Measurements from ENCODE around the gene IFNE.
"Not testable (repeated sequence)": the region's sequence is repeated elsewhere in the genome, so short reads cannot be mapped to it uniquely, and the experiment has no call there.

IFNE gene

DNA sequence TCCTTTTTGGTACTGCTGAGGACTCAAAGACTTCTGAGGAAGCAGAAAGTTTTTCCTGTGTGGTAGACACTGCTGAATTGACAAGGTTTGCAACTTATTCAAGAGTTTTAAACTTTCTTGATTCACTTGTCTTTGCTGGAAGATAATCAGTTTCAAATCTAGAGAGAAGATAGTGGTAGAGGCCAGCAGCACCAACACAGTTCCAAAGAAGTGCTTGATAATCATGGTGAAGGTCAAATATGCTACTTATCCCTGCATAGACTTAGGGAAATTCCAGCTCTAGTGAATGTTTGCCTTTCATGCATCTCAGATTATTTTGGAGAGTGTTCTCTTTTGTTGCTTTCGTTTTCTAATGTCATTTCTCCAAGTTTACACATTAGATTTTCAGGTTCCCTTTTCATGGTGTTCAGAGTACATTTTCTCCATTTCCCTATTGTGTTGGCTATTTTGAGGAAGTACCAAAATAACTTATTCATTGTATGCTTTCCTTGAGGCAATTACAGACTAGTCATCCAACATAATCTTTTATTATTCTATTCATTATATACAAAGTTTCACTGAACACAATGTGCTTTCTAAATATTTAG, 550 bp downstream of the IFNE start:
- no peak for DNase-seq

DNA sequence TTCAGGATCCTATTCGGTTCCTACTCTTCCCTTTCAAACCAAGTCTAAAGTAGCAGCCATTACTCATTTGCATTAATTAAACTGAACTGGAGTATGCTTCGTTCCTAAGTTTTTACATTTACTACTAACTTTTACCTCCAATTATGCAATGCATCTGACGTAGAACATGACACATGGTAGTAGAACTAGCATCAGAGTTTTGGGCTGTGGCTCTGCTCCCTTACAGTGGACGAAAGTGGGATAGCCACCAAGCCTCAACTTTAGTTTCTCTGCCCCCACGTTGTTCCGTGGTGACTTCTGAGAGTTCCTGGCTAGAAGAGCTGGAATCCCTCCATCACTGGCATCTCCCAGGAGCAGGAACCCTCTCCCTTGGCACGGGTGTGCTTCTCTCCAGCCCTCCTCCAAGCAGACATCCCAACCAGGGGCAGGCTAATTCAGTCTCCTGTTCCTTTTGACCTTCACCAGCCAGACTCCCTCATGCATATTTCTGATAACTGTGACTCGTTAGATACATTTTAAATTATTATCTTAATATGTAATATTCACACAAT, 2.9 kb downstream of the IFNE start:
- DNase-seq: no peak

DNA sequence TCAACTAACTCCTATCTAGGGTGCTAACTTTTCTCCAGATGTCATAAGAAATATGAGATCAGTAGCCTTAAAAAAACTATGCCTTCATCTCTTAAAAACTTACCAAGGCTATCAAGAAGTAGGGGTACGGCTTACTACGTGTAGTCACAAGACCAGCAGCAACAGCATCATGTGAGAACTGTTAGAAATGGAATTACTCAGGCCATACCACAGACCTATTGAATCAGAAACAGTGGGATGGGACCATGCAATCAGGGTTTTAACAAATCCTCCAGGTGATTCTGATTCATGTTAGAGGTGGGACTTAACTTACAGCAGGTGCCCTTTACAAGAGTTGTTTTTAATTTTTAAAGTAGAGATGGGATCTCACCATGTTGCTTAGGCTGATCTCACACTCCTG, 4.6 kb downstream of the IFNE start:
- no peak for DNase-seq

DNA sequence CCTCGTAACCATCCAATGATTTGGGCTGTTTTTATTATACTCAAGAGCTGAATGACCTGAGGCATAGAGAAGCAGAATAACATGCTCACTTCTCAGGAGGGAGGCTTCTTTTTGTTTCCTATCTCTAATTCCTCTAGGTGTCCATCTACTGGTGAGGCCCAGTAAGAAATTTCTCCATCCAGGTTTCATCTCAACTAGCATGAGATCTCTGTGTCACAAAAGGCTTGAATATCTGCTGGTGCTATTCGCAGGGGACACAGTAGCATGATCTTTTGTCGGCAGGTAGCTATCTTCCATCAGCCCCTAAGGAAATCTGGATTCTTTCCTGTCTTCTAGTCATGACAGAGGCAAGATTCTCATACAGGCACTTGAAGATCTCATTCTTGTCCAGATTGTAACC, 8.9 kb downstream of the IFNE start:
- DNase-seq: no peak

DNA sequence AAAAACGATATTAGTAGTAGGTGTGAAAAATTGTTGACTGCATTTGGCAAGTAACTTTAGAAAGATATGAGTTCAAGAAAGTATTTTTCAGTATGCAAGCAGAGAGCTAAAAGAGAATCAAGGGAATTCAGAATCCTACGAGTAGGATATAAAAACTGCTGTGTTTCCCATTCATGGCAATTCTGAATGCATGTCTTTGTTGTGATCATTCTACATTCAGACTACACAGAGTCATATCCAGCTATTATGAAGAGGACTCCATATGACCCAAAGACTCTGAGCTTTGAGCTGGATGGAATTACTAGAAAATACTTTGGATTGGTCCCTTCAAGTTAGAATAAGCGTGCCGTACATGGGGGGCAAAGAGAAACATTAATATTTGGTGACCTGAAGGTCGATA, 12.0 kb downstream of the IFNE start:
- no peak for DNase-seq

DNA sequence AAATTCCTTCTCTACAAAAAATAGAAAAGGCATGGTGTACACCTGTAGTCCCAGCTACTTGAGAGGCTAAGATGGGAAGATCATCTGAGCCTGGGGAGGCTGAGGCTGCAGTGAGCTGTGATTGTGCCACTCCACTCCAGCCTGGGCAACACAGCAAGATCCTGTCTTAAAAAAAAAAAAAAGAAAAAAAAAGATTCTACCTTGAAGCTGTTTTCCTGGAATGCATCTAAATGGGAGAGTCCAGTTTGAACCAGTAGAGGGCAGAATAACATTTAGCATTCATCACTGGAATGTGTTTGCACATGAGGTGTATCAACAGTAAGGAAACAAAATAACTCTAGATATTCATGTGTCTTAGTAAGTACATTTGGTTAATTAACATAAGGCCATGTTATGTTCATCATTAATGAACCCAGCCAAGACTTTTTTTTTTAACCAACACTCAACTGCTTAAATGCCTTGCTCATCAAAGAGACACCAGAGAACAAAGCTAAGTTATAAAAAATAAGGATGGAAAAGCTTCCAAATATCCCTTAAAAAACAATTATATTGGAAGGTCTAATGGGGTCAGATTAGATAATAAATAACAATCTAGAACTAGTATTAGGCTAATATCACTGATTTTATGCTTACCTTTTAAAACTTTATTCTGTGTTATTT, 16.1 kb downstream of the IFNE start:
- peak; percentile 69 for DNase-seq

DNA sequence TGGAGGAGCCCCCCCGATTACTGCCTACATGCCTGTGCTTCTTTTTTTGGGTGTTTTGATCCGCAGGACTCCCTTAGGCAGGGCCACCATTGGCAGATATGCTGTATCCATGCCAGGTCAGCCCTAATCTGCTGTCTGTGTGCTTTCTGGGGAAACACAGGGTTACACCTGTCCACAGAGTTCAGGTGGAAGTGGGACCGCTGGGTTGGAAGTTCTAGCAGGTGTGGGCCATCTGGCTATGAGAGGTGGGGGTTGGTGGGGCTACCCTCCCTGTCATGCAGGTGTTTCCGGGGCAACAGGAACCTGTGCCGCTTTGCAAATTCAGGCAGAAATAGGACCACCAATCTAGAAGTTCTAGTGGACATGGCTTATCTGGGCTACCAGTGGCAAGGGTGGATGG, 17.0 kb downstream of the IFNE start:
- no peak for DNase-seq

DNA sequence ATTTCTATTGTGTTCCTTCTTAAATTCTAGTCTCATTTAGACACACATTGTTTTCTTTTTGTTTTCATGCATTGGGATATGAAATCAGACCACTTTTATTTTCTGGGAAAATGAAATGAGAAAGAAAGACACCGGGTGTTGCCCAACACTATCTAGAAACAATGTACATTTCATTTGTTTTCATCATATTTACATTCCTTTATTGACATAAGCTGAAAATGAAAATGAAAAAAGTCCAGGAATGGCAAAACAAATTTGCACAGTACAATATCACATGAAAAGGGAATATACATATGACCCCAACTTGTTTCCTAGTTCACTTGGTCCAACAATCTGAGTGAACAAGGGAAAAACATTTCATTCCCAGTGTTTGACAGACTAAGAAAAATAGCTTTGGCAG, 20.7 kb downstream of the IFNE start:
- DNase-seq: no peak

DNA sequence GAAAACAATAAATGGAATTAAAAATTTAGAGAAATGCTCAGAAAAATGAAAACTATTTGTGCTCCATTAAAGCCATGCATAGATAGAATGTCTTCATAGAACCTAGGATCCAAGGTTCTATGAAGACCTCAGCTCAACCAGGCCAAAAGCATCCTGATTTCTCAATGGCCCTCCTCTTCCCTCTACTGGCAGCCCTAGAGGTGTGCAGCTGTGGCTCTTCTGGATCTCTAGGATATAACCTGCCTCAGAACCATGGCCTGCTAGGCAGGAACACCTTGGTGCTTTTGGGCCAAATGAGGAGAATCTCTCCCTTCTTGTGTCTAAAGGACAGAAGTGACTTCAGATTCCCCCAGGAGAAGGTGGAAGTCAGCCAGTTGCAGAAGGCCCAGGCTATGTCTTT, 26.8 kb downstream of the IFNE start:
- DNase-seq: peak; percentile 36

DNA sequence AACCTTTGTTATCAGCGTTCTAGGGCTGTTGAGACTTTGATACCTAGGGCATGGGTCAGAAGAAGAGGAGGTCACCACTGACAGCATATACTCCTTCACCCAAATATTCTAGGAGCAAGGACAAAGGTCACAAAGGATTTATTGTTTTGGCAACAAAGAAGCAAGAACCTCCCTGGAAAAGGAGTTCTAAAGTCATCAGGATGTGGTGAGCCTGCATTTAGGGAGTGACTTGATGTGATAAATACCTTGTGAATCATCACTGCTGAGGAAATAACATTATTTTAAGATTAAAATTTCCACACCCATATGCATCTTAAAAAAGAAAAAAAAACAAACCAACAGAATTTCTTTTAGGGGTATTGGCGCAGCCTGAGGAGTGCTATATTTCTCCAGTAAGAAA, 28.0 kb downstream of the IFNE start:
- peak; percentile 53 for DNase-seq

DNA sequence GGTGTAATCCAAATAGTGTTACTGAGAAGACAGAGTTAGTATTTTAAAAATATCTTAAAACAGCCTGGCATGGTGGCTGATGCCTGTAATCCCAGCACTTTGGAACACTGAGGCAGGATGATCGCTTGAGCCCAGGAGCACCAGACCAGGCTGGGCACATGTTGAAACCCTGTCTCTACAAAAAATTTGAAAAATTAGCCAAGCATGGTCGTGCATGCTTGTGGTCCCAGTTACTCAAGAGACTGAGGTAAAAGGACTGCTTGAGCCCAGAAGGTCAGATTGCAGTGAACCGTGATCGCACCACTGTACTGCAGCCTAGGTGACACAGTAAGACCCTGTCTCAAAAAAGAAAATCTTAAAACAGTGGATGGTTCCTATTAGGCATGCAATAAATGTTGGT, 29.4 kb downstream of the IFNE start:
- no peak for DNase-seq

DNA sequence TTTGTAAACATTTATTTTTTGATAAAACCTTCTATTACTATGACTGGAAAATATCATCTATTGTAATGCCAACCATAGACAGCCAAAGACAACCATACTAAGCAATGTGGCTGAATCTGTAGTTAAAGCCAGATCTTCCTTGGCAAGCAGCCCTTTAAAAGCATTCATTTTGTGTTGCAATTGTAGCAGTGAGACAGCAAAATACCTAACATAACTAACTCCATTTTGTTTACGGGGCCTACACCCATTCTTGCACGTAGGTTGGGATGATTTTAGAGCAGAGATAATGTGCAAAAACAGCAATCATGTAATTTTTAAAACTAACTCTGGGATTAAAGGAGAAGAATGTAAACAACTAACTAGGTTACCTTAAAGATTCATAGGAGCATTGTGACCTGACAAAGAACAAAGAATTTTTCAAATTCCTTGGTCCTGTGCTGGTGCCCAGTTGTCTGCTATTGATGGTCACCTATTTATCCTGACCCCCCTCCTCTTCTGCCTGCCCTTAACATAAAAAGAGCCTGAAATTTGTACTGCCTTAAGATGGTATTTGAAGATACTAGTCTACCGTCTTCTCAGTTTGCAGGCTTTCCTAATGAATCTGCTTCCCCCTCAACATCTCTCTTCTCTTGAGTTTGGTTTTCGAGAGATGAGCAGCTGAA, 31.2 kb downstream of the IFNE start:
- DNase-seq: peak; percentile 47

DNA sequence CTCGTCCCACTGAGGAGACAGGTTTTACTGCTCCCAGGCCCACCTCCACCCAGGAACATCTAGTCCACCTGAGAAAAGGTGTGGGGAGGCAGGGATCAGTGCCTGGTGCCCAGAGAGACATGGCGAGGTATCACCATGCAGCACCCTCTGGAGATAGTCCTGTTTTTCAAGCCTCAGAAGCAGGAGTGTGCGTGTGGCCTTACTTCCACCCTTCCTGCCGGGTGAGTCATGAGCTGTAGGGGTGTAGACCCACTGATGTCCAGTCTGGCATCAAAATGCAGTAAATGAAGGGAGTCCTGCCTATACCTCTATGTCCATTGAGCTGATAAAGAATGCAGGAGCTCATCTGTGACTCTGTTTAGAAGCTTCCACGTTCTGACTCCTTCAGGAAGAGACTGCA, 32.8 kb downstream of the IFNE start:
- DNase-seq: peak; percentile 7

DNA sequence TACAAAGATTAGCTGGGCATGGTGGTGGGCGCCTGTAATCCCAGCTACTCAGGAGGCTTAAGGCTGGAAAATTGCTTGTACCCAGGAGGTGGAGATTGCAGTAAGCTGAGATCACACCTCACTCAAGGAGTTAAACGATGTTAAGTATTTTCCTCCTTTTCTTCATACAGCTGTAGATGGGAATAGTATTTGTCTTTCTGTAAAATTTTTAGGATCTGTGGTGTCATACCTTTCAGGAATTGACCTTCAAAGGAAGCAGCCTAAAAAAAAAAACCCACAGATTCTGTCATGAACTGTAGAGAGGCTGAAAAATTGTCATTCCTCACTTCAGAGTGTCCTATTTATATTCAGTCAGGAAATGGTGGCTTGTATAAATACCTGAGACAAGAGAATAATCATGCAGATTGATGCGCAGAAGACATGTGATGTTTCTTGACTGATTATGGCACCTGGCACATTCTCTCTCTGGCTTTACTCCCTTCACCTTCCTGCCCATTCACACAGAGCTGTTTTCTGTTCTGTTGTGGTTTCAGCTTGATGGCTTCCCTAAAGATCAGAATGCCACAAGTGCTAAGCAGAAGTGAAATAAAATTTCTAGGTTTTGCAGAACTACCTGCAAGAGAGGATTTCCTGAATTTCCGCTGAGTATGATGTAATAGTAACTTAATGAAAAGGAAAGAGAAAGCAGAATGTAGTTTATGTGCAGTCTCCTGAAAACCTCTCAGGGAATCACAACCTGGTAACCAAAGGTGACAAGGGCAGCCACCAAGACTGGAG, 38.1 kb downstream of the IFNE start:
- no peak for DNase-seq

DNA sequence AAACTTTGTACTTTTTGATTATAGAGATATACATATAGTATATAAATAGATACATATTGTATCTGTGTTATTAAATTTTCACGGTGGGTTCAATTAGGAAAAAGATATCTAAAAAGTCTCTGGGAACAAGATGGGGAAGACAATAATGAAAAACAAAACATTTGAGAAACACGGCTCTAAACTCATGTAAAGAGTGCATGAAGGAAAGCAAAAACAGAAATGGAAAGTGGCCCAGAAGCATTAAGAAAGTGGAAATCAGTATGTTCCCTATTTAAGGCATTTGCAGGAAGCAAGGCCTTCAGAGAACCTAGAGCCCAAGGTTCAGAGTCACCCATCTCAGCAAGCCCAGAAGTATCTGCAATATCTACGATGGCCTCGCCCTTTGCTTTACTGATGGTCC, 42.0 kb downstream of the IFNE start, which contains the start of gene IFNA1:
IFNA1 (plus strand) TSS at position 301 of the 400 bp plus-strand sequence; CDS start at position 370, 69 bp downstream.
- DNase-seq: no peak

DNA sequence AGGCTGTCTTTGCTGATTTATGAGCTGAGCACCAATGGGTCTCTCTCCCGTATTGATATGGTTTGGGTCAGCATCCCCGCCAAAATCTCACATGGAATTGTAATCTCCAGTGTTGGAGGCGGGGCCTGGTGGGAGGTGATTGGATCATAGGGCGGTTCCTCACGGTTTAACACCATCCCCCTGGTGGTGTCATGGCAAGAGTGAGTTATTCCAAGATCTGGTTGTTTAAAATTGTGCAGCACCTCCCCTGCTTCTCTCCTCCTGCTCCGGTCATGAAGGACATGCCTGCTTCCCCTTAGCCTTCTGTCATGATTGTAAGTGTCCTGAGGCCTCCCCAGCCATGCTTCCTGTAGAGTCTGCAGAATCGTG, 47.1 kb downstream of the IFNE start:
- DNase-seq: not testable (repeated sequence)

DNA sequence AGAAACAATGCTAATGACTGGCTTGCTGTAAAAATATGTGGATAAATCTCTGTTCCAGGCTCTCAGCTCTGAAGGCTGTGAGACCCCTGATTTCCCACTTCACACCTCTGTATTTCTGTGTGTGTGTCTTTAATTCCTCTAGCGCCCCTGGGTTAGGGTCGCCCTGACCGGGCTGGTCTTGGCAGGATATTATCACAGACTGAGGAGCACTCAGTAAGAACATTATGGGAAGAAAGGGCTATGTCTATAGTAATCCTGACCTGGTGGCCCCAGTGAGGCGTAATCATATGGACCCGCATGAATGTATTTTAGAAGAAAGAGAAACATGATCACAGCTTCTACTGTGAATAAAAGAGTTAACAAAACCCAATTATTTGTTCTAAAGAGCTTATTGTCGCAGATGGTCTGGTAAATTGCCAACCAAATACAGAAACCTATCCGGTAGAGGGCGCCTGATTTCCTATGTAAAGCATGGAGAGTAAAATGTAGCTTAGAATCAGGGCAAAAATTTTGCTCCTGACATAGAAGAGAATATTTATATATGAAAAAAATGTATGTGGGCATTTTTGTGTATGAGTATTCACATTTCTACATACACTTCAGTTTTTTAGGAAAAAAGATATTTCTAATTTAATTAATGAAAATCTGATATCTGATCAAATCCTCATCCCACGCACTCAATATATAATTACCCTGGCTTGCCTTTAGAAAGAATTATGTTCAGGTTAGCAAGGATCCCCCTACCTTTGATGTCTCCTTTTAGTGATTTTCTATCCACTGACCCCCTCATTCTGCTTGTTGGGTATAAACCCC, 47.7 kb downstream of the IFNE start:
- peak; percentile 67 for DNase-seq

DNA sequence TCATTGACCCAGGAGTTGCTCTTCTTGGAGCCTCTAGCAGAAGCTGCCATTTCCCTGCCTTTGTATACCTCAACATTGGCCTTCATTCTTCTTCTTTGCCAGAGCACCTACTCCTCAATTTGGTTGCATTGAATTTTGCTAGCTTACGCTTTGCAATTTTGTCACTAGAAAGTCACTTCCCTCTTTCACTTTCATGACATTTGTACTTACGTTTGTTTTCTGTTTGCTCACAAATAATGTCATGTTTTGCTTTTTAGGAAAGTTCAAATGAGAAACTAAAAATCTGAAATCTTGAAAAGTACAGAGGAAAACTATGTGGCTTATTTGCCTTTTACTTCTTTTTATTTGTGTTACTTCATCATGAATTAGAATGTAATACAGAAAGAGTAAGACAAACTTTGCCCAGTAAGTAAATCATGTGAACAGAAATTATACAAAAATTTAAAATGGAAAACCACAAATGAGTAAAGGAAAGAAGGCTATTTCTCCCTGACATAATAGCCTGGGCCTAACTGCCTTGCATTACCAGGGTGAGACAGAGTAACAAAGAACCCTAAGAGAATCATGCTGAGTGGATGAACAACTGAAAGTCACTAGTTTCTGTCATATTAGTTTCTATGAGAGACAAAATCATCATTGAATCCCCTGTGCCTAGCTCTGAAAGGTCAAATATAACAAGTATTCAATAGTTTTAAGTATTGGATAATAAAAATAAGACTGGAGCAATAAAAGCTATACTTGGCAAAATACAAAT, 49.3 kb downstream of the IFNE start:
- DNase-seq: no peak

Measured in fibroblast of skin of right biceps (primary cell).